ENCODE measurements around the gene PGBD1. TPM values are rescaled to one million over a fixed set of nuclear protein-coding genes. Genes with fewer than 3 reads are reported as not detected.
A peak's percentile ranks its signal among the peaks of the same experiment; 100 is the strongest.

Gene PGBD1, protein sequence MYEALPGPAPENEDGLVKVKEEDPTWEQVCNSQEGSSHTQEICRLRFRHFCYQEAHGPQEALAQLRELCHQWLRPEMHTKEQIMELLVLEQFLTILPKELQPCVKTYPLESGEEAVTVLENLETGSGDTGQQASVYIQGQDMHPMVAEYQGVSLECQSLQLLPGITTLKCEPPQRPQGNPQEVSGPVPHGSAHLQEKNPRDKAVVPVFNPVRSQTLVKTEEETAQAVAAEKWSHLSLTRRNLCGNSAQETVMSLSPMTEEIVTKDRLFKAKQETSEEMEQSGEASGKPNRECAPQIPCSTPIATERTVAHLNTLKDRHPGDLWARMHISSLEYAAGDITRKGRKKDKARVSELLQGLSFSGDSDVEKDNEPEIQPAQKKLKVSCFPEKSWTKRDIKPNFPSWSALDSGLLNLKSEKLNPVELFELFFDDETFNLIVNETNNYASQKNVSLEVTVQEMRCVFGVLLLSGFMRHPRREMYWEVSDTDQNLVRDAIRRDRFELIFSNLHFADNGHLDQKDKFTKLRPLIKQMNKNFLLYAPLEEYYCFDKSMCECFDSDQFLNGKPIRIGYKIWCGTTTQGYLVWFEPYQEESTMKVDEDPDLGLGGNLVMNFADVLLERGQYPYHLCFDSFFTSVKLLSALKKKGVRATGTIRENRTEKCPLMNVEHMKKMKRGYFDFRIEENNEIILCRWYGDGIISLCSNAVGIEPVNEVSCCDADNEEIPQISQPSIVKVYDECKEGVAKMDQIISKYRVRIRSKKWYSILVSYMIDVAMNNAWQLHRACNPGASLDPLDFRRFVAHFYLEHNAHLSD
- total RNA-seq, result 1 to 10 TPM; 1.4 to 5.4 (median 4.1) TPM

DNA sequence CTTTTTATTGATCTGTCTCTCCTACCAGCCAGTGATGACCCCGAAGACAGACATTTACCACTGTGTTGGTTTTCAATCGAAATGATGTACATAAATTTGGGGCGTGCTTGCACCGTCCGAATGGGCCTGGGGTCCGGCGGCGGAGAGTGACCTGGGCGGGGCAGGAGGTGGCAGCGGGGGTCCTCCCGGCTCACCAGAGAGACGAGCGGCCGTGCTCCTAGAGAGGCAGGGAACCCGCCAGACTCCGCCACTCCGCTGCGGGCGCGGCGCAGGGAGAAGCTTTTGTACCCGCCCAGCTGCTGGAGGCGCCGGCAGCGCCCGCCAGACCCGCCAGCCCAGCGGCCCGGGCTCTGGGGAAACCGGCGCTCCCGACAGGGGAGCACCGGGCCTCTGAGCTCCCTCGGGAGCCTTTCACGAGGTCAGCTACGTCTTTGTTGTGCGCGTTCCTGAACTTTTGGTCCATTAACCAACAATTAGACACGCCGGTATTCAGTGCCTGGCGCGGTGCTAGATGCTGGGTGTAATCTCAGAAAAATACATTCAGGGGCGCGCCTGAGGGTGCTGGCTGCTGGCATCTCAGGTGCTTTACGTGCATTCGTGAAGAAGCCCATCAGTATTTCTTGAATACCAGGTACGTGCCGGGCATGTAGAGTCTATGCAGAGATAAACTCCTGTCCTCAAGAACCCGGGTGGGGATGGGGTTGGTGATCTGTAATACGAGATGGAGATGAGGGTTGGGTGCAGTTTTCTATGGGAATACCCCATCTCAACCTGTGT is at the start of gene PGBD1:
Gene PGBD1 (plus strand): TSS at position 285 of the 777 bp plus-strand sequence. CDS start 2,242 bp downstream, outside the sequence.
- DNase-seq, result peak; percentile 55 to 60
- Histone ChIP-seq H3K4me3 (replicated peaks in 1 of 3) (peak within 1 kb of the TSS; percentile 10 to 59 (median 48)), H3K9me3 (no peaks in the 10 kb centered on the region), H3K4me1 (peaks cover 0 to 5% of the 10 kb centered on the region in 2 donors), H3K27me3 (no peaks in the 10 kb centered on the region), H3K36me3 (peaks cover 6 to 11% of the 10 kb centered on the region in 2 donors), H3K27ac (peak within 1 kb of the TSS in 1 of 3 donors; percentile 30)
- 1 to 3% methylated on average over 26 to 34 of the region's 50 CpGs for WGBS, 2 donors
- TF ChIP-seq, protein P1, sequence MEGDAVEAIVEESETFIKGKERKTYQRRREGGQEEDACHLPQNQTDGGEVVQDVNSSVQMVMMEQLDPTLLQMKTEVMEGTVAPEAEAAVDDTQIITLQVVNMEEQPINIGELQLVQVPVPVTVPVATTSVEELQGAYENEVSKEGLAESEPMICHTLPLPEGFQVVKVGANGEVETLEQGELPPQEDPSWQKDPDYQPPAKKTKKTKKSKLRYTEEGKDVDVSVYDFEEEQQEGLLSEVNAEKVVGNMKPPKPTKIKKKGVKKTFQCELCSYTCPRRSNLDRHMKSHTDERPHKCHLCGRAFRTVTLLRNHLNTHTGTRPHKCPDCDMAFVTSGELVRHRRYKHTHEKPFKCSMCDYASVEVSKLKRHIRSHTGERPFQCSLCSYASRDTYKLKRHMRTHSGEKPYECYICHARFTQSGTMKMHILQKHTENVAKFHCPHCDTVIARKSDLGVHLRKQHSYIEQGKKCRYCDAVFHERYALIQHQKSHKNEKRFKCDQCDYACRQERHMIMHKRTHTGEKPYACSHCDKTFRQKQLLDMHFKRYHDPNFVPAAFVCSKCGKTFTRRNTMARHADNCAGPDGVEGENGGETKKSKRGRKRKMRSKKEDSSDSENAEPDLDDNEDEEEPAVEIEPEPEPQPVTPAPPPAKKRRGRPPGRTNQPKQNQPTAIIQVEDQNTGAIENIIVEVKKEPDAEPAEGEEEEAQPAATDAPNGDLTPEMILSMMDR (IDR thresholded peaks at IDR 0.05), result no peak
- peak in 1 of 2 donors; percentile 15 for TF ChIP-seq POLR2A (IDR thresholded peaks at IDR 0.05)
- intact Hi-C loops (cut with DNase I), result no loop called here

DNA sequence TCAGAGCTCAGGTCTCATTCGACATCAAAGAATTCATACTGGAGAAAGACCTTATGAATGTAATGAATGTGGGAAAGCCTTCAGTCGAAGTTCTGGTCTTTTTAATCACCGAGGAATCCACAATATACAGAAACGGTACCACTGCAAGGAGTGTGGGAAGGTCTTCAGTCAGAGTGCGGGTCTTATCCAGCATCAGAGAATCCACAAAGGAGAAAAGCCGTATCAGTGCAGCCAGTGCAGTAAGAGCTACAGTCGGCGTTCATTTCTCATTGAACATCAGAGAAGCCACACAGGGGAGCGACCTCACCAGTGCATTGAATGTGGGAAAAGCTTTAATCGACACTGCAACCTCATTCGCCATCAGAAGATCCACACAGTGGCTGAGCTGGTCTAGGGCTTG is 48.6 kb upstream of the PGBD1 start:
- 97 to 98% methylated on average over 11 of the region's 11 CpGs for WGBS, 2 donors
- no peak for DNase-seq
- Histone ChIP-seq H3K4me3 (replicated peaks in 1 of 3) (no peak overlapping the region), H3K27ac (no peak overlapping the region), H3K27me3 (no peaks in the 10 kb centered on the region), H3K9me3 (no peaks in the 10 kb centered on the region), H3K4me1 (no peaks in the 10 kb centered on the region), H3K36me3 (peaks cover 19 to 33% of the 10 kb centered on the region in 2 donors)
- intact Hi-C loops (cut with DNase I), result no loop called here
- TF ChIP-seq, protein P1 (IDR thresholded peaks at IDR 0.05), result no peak
- no peak for TF ChIP-seq POLR2A (IDR thresholded peaks at IDR 0.05)

DNA sequence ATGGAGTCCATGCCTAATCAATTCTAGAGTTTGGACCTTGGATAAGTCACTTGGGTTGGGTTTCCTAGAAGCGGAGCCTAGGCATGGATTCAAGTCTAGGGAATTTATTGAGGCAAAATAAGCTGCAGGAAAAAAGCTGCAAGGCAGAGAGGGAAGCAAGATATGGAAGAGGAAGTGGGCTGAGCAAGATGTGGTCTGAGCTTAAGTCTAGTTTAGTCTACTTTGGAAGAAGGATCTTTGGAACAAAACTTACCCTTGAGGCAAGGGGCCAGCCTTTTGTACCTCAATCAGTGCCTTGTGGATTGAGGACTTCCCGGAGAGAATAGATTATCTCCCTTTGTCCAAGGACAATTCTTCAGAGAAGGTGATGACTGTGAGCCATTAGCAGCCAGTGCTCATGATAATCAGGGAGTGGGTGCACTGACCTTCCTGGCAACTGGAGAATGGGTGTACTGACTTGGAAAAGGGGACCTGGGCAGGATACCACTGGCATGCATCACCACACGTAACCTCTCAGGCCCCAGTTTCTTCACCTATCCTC is 45.4 kb upstream of the PGBD1 start:
- no peaks in the 10 kb centered on the region for H3K9me3 ChIP-seq
- no peak overlapping the region for H3K4me3 ChIP-seq (replicated peaks in 1 of 3)
- WGBS, 2 donors, result 93 to 95% methylated on average over 3 of the region's 3 CpGs
- peaks cover 0 to 11% of the 10 kb centered on the region in 2 donors for H3K36me3 ChIP-seq
- intact Hi-C loops (cut with DNase I), result no loop called here
- no peak overlapping the region for H3K27ac ChIP-seq
- no peak for TF ChIP-seq POLR2A (IDR thresholded peaks at IDR 0.05)
- TF ChIP-seq, protein P1 (IDR thresholded peaks at IDR 0.05), result no peak
- no peak for DNase-seq
- H3K4me1 ChIP-seq, result no peaks in the 10 kb centered on the region
- no peaks in the 10 kb centered on the region for H3K27me3 ChIP-seq

DNA sequence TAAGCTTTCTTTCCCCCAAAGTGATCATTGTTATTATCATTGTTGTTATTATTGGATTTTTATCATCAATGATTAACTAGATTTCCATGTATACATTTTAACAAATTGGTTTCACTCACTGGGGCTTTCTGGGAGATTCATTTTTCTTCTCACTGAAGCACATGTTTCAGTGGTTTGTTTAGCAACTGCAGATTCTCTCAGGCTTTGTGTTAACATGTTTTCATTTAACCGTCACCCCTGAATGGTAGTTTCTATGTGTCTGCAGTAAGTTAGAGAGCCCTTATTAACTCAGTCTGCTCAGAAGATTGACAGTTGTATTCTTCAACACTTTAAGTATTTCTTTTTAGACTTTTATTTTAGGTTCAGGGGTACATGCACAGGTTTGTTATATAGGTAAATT is 41.7 kb upstream of the PGBD1 start:
- H3K4me1 ChIP-seq, result no peaks in the 10 kb centered on the region
- no peaks in the 10 kb centered on the region for H3K9me3 ChIP-seq
- H3K36me3 ChIP-seq, result peaks cover 0 to under 1% of the 10 kb centered on the region in 2 donors
- no peak overlapping the region for H3K4me3 ChIP-seq (replicated peaks in 1 of 3)
- no peak overlapping the region for H3K27ac ChIP-seq
- WGBS, 2 donors, result 85 to 92% methylated on average over 1 of the region's 1 CpG
- no peak for DNase-seq
- TF ChIP-seq, protein P1 (IDR thresholded peaks at IDR 0.05), result no peak
- no peak for TF ChIP-seq POLR2A (IDR thresholded peaks at IDR 0.05)
- H3K27me3 ChIP-seq, result no peaks in the 10 kb centered on the region
- intact Hi-C loops (cut with DNase I), result no loop called here
